HG02981 (cell line): ENCODE data around the gene DUSP7.

Experiments
- ATAC-seq: cut with Tn5 transposase; IDR thresholded peaks from one replicate; pipeline ENCODE4 v1.9.1; 2021; ENCODE audit warnings: mild to moderate bottlenecking, moderate library complexity; ENCODE audit not compliant: unreplicated experiment

The DUSP7 gene

GRCh38 chr3:52086976-52087663 is 30.7 kb upstream of the DUSP7 start:
- no peak for ATAC-seq

GRCh38 chr3:52086461-52086860 is 30.1 kb upstream of the DUSP7 start:
- ATAC-seq = no peak

- no peak for ATAC-seq
Measured at GRCh38 chr3:52085681-52086282, 29.4 kb upstream of the DUSP7 start.

- no peak for ATAC-seq
Measured at GRCh38 chr3:52084954-52085680, 28.7 kb upstream of the DUSP7 start.

GRCh38 chr3:52084216-52084945 is 28.0 kb upstream of the DUSP7 start:
- ATAC-seq = no peak

- no peak for ATAC-seq
Measured at GRCh38 chr3:52083556-52084087, 27.3 kb upstream of the DUSP7 start.

- no peak for ATAC-seq
Measured at GRCh38 chr3:52082951-52083350, 26.6 kb upstream of the DUSP7 start.

- no peak for ATAC-seq
Measured at GRCh38 chr3:52080830-52081719, 24.7 kb upstream of the DUSP7 start.

- ATAC-seq = no peak
Measured at GRCh38 chr3:52079958-52080357, 23.6 kb upstream of the DUSP7 start.

GRCh38 chr3:52078781-52079560 is 22.6 kb upstream of the DUSP7 start:
- no peak for ATAC-seq

- ATAC-seq = no peak
Measured at GRCh38 chr3:52077925-52078324, 21.6 kb upstream of the DUSP7 start.

- ATAC-seq = no peak
Measured at GRCh38 chr3:52076896-52077780, 20.8 kb upstream of the DUSP7 start.

GRCh38 chr3:52073490-52073889 is 17.1 kb upstream of the DUSP7 start:
- ATAC-seq = no peak

GRCh38 chr3:52072471-52072870 is 16.1 kb upstream of the DUSP7 start:
- ATAC-seq = no peak

GRCh38 chr3:52072020-52072419 is 15.6 kb upstream of the DUSP7 start:
- no peak for ATAC-seq

GRCh38 chr3:52070724-52071621 is 14.6 kb upstream of the DUSP7 start:
- no peak for ATAC-seq

GRCh38 chr3:52069855-52070254 is 13.5 kb upstream of the DUSP7 start:
- ATAC-seq = no peak
